ENCODE data around the gene ZBTB16.
A peak's percentile ranks its signal among the peaks of the same experiment; 100 is the strongest.

DNA sequence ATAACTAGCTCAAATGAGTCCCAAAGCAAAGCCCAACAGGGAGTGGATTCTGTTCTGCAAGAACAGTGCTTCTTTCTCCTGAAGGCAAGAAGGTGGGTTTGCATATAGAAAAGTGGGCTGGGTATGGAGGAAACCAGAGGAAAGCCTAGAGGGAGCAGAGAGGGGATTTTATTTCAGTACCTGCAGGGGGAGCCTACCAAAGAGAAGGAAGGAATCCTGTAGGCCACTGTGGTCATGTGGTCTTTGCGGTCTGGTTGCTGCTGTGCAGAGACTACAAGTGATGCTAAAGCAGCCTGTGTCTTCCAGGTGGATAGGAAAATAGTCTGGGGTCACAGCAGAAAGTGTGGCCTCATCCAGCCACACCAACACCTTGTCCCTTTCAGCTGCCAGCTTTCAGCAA lies 33.2 kb upstream of the ZBTB16 start:
- TF ChIP-seq, protein P1, sequence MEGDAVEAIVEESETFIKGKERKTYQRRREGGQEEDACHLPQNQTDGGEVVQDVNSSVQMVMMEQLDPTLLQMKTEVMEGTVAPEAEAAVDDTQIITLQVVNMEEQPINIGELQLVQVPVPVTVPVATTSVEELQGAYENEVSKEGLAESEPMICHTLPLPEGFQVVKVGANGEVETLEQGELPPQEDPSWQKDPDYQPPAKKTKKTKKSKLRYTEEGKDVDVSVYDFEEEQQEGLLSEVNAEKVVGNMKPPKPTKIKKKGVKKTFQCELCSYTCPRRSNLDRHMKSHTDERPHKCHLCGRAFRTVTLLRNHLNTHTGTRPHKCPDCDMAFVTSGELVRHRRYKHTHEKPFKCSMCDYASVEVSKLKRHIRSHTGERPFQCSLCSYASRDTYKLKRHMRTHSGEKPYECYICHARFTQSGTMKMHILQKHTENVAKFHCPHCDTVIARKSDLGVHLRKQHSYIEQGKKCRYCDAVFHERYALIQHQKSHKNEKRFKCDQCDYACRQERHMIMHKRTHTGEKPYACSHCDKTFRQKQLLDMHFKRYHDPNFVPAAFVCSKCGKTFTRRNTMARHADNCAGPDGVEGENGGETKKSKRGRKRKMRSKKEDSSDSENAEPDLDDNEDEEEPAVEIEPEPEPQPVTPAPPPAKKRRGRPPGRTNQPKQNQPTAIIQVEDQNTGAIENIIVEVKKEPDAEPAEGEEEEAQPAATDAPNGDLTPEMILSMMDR (IDR thresholded peaks at IDR 0.05), result peak; percentile 8; the same call in 1 of the 2 replicates
- no peak for TF ChIP-seq ZFX (IDR thresholded peaks at IDR 0.05; ENCODE audit: borderline replicate concordance)
